Activated effector memory CD4-positive, alpha-beta T cell treated with anti-CD3 and anti-CD28 coated beads, Interleukin-2, amount 50 U/mL, for 16 hours (primary cell): ENCODE results near the gene NFKBIE.

ENCODE experiments used
- DNase-seq: peaks from one replicate; pipeline ENCODE4 v3.0.0-alpha.2; 2020

NFKBIE gene

DNA sequence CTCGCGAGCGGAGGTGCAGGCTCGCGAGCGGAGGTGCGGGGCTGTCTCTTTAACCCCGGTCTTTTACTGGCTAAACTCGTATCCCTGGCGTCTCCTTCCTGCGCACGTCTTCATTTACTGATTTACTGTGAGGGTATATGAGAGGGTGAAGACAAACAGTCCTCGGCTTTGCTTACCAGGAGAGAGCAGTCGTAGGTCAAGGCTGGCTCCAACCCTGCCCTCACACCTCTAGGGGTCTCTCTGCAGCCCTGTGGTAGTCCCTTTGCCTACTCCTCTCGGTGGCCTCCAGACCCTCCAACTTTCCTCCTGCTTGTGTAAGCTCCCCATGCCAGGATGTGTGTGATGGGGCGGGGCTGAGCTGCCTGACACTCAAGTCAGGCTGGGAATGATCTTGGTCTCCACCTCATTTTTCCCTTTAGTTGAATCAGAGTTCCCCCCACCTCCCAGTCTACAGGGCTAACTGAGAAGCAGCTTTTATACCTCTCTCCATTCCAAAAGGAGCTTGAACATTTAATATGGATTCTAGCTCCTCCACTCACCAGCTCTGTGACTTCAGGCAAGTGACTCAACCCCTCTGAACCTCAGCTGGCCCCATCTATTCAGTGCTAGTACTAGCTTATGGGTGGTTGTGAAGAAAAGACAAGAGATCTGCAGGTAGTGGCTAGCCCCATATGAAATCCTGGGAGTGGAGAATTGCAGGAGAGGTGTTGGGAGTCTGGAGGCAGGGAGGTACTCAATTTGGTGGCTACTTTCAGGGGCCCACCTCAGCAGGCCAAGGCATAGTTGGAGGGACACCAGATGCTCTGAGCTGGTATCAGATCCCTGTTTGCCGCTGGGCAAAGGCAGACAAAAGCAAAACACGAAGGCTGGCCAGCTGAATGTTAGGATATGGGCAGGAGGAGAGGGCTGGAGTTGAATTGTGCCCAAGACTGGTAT lies 41.1 kb downstream of the NFKBIE start:
- DNase-seq, result no peak

DNA sequence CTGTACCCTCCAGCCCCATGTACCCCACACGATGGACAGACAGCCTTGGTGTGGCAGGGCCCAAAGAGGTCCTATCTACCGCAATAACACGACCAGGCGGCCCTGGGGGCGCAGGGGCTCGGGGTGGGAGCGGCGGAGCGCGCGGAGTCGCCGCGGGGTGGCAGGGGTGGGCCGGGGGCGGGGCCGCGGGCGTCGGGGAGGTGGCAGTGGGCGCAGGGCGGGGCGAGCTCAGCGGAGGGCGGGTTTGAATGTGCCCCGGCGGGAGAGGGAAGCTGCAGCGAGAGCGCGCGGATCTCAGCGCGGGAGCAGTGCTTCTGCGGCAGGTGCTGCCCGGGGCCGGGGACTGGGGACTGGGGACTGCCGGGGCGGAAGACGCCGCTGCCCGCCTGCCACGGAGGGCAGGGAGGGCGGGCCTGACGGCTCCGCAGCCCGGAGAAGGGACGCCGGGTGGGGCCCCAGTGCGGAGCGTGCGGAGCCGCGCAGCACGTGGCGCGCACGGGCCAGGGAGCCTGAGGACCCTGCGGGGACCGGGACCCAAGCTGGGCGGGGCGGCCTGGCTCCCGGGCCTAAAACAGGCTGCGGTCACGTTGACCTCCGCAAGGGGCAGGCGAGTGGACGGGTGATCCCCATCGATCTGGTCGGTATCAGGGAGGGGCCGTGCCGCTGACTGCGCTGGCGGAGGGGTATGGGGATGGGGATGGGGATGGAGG lies 41.9 kb downstream of the NFKBIE start, which contains the start of gene SLC29A1:
Gene SLC29A1, plus strand, starts transcription at position 277 of the 710 bp plus-strand sequence. CDS start 3,719 bp downstream, outside the sequence.
- peak; percentile 93 for DNase-seq

DNA sequence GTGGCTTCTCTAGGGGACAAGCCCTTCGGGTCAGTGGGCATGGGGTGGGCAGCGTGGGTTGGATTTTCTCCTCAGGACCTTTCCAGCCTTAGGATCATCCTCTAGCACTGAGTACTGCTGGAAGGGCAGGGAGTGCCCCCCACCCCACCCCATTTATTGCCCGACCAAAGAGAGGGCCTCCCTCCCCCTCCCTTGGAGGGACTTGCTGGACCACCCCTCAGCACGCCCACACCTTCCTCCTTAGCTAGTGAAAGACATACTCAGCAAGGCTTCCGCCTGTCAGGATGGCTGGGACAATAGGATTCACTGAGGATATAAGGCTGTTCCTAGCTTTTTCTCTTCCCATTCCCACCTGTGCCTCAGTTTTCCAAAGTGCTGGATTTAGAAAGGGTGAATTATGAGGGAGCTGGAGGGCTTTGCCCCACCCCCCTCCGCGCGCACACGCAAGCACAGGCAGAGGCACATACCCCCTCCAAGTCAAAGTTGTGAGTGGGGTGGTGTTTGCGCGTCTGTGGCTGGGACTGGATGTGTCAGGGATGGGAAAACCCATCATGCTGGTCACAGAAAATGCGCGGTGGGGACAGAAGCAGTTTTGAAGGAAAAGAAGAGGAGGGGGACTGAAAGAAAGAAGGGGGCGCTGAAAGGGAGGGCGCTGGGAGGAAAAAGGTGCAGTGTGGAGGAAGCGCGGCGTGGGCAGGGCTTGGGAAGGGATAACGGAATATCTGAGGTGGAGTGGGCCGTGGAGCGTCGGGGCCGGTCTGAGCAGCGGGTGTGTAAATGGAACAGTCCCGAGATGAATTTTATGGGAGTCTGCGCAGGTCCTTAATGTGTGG lies 42.6 kb downstream of the NFKBIE start:
- no peak for DNase-seq

DNA sequence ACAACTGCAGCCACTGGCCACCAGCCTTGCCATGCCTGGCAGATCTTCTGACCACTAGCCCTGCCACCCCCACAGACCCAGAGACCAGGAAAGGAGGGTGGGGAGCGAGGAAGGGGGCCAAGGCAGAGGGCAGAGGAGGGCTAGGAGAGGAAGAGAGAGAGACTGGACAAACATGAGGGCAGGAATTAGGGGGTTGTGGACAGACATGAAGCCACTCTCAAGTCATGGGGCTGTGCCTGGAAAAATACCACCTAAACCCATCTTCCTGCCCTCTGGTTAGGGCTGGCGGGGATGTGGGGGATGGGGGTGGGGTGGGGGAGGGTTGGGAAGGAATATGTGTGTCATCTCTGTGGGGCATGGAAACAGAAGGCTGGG lies 43.4 kb downstream of the NFKBIE start:
- no peak for DNase-seq

DNA sequence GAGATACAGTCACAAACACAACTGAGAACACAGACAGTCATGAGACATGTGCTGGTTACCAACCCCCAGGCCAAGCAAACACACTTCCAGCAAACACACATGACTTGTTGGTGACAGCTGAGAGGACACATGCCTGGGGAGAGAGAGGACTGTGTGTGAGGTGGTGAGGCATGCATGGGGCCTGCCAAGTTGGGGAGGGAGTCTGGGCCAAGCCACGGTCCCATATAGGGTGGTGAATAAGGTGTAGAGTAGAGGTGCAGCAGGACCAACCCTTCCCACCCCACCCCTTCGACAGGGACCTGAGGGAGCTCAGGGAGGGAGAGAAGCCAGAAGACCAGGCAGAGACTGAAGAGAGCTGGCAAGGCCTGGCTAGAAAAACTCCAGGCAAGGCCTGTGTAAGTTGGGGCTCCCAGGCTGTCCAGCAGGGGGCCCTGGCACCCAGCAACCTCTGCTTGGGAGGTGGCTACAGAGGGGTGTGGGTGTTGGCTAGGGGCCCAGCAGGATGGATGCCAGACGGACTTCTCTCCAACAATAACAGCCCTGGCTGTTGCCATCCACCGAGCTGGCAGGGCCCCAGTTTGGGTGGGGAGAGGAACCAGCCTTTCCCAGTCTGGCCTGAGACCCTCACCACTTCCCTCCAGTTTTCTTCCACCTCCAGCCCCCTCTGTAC lies 43.9 kb downstream of the NFKBIE start:
- DNase-seq, result peak; percentile 90

DNA sequence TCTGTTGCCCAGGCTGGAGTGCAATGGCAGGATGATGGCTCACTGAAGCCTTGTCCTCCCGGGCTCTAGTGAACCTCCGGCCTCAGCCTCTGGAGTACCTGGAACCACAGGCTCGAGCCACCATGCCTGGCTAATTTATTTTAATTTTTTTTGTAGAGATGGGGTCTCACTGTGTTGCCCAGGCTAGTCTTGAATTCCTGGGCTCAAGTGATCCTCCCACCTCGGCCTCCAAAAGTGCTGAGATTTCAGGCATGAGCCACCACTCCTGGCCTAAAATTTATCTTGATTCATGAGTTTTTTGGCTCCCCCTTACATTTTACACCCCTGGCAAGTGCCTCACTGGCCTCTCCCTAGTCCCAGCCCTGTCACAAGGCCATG lies 44.4 kb downstream of the NFKBIE start:
- DNase-seq, result no peak

DNA sequence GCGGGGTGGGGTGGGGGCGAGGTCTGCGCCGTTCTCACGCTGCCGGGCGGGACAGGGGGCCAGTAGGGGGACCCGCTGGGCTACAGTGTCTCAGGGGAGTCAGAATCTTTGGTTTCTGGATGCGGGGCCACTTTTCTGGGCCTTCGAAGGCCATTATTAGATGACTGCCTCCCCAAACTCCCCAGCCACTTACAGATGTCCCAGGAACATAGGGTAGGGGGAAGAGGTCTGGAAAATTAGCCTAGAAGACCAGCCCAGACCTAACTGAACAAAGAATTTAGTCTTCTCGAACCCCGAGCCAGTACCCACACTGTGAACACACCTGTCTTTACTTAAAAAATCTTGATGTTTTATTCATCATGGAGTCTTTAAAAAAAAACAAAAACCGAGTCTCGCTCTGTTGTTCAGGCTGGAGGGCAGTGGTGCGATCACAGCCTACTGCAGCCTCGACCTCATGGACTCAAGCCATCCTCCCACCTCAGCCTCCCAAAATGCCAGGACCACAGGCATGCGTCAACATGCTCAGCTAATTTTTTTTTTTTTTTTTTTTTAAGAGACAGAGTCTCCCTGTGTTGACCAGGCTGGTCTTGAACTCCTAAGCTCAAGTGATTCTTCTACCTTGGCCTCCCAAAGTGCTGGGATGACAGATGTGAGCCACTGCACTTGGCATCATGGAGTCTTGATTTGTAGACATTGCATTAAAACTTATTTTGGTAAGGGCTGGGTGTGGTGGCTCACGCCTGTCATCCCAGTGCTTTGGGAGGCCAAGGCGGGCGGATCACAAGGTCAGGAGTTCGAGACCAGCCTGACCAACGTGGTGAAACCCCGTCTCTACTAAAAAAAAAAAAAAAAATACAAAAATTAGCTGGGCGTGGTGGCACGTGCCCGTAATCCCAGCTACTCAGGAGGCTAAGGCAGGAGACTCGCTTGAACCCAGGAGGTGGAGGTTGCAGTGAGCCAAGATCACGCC lies 45.3 kb downstream of the NFKBIE start:
- no peak for DNase-seq

DNA sequence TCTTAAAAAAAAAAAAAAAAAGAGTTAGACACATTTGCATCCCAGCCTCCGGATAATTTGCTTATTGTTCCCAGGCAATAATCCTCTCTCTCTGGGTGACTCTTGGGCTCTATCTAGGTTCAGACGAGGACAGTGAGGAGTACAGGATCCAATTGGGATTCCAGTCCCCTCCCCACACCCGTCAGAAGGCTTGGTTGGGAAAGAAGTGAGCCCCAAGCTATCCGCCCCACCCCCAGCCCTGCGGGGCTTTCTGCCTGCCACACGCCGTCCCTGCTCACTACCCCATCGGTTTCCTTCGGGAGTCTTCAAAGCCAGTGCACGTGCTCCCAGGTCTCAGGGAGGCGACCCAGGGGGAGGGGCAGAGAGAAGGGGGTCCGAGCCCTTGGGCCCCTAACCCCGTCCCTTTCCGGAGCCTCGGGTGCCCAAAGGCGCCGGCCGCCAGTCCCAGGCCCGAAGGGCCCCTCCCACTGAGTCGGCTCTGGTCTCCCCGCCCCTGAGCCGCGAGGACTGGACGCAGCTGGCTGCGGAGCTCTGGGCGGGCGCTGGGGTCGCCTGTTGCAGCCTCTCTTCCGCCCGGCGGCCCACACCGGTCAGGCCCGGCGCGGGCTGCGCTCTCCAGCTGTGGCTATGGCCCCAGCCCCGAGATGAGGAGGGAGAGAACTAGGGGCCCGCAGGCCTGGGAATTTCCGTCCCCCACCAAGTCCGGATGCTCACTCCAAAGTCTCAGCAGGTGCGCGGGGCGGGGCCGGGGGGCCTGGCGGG lies 46.1 kb downstream of the NFKBIE start:
- DNase-seq, result peak; percentile 66

DNA sequence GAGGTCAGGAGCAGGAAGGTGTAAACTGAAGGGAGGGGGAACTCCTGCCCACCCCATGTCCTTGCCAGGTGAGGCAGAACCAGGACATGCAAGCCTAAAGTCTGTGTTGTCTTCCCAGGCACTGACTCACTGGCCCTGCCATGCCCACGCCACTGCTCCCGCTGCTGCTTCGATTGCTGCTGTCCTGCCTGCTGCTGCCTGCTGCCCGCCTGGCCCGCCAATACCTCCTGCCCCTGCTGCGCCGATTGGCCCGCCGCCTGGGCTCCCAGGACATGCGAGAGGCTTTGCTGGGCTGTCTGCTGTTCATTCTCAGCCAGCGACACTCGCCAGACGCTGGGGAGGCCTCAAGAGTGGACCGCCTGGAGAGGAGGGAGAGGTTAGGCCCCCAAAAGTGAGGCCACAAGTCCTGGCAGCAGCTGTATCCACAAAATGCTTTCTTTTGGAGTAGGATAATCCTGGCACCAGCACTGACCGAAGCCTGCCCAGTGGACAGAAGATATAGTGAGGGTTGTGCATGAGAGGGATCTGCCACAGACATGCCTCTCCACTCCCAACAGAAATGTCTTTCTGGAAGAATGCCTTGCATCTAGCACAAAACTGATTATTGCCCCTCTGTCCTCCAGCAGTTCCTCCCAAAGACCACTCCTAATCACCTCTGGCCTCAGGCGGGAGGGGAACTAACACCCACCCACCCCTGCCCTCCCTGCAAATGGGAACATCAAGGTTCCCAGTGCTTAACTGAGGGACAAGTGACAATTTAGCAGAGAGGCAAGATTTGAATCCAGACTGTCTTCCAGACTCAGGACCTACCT lies 47.8 kb downstream of the NFKBIE start:
- DNase-seq, result no peak

DNA sequence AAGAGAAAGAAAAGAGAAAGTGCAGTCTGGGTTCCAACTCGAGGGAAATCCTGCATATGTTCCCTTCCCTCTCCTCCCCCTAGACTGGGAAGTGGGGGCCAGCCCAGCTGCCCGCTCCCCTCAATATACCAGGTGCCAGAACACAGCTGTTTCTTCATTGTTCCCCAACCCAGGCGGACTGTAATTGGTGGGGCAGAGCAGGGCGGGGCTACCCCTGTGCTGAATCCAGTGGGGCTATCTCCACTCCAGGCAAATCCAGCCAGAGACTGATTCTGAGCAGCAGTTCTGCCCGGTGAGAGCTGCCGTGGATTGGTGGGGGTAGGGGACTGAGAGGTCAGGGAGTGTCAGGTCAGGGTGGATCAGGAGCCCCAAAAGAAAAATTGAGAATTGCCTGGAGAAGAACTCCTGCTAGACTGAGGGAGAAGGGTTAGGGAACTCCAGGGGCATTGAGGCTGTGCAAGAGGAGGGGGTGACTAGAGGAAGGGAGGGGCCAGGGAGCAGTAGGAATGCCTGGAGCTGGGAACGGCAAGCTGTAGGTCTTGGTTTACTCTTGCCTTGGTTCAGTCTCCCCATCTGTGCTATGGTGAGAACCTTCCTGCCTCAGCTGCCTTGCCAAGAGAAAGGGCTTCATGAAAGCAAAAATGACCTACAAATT lies 48.5 kb downstream of the NFKBIE start, which contains the start of gene MYMX:
Gene MYMX, plus strand, starts transcription at position 250 of the 655 bp plus-strand sequence. CDS start 546 bp downstream, outside the sequence.
- no peak for DNase-seq

DNA sequence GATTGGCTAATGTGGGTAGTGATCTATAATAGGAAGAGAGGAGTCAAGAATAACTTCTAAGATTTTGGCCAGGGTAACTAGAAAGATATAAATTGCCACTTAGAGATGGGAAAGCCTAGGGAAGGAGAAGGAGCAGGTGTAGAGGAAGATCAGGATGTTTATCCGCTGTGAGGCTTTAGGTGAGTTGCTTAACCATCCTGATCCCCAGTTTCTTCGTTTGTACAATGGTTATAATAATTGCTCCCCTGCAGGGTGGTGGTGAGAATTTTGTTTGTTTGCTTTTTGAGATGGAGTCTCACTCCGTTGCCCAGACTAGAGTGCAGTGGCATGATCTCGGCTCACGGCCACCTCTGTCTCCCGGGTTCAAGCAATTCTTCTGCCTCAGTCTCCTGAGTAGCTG lies 51.0 kb downstream of the NFKBIE start:
- DNase-seq, result no peak

DNA sequence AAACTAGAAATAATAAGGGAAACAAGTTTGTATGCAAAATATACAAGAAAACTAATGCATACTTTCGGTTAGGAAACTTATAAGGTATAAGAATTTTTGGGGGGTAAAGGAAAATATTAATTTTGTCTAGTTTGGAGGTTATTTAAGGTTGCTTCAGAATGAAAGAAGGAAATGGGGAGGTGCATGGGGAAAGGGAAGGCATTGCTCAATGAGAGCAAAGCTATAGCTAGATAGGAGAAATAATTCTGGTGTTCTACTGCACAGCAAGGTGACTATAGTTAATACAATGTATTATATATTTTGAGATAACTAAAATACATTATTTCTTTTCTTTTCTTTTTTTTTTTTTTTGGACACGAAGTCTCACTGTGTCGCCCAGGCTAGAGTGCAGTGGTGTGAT lies 54.1 kb downstream of the NFKBIE start:
- no peak for DNase-seq
